A673 (cell line): ENCODE results near the gene CDADC1. TPM values are rescaled to one million over a fixed set of nuclear protein-coding genes. Genes with fewer than 3 reads are reported as not detected.

Source experiments
- BruUV-seq: library from RNA; stranded (reverse); fragments of 400-500 nt; replicated peaks from 2 replicates; lab custom pipeline; 2021; lab: Mats Ljungman, UMichigan
- CTCF ChIA-PET: fragments of 300-600 bp; sonication (Branson Sonifier 250); formaldehyde crosslinking; loops from one replicate; lab custom pipeline; 2022; ENCODE audit warnings: antibody characterized with exemption; lab: Charles Lee
- POLR2A ChIA-PET: fragments of 300-600 bp; sonication (Branson Sonifier 250); formaldehyde crosslinking; loops from one replicate; lab custom pipeline; 2022; ENCODE audit warnings: antibody characterized with exemption; ENCODE audit not compliant: low non-redundant PET; lab: Charles Lee
- DNase-seq: peaks from one replicate; pipeline ENCODE4 v3.0.0-alpha.2; 2015; ENCODE audit warnings: low spot score
- H3K27ac ChIP-seq: fragments of 200-600 bp; sonication (generic); 2 replicates; pipeline ENCODE4 v1.5.1; 2016; ENCODE audit warnings: mixed run types, low read depth, mild to moderate bottlenecking, mixed read lengths, antibody characterized with exemption, low read length; ENCODE audit not compliant: poor library complexity, severe bottlenecking
- H3K27me3 ChIP-seq: fragments of 200-600 bp; sonication (generic); replicated peaks from 2 replicates; pipeline ENCODE4 v1.6.1; 2017; ENCODE audit warnings: mixed run types, low read depth, mild to moderate bottlenecking, mixed read lengths, antibody characterized with exemption, low read length; ENCODE audit not compliant: insufficient read depth, poor library complexity
- H3K36me3 ChIP-seq: fragments of 200-600 bp; sonication (generic); 2 replicates; pipeline ENCODE4 v1.6.1; 2016; ENCODE audit warnings: mixed run types, mild to moderate bottlenecking, mixed read lengths, antibody characterized with exemption, low read length; ENCODE audit not compliant: insufficient read depth, poor library complexity, severe bottlenecking
- H3K4me1 ChIP-seq: fragments of 200-600 bp; sonication (generic); 2 replicates; pipeline ENCODE4 v1.6.1; 2017; ENCODE audit warnings: mixed run types, mild to moderate bottlenecking, mixed read lengths, antibody characterized with exemption, low read length; ENCODE audit not compliant: insufficient read depth, poor library complexity, severe bottlenecking
- H3K4me3 ChIP-seq: fragments of 200-600 bp; sonication (generic); 2 replicates; pipeline ENCODE4 v1.5.1; 2016; ENCODE audit warnings: low read depth, mixed run types, mild to moderate bottlenecking, mixed read lengths, low read length; ENCODE audit not compliant: poor library complexity, severe bottlenecking
- H3K9me3 ChIP-seq: fragments of 200-600 bp; sonication (generic); 2 replicates; pipeline ENCODE4 v1.6.1; 2016; ENCODE audit warnings: mixed run types, low read depth, mild to moderate bottlenecking, mixed read lengths, antibody characterized with exemption, low read length; ENCODE audit not compliant: poor library complexity, severe bottlenecking
- CTCF ChIP-seq: fragments of 300-800, 200-600 bp; sonication (generic); conservative IDR thresholded peaks from 2 replicates; pipeline ENCODE4 v1.5.1; 2017; ENCODE audit warnings: low read depth, mild to moderate bottlenecking, antibody characterized with exemption, low read length, moderate library complexity, mixed read lengths
- EZH2 ChIP-seq: fragments of 200-600 bp; sonication (generic); IDR thresholded peaks from 2 replicates; pipeline ENCODE4 v1.6.1; 2017; ENCODE audit warnings: borderline replicate concordance, low read depth, mild to moderate bottlenecking, mixed read lengths, antibody characterized with exemption, low read length; ENCODE audit not compliant: poor library complexity, severe bottlenecking
- intact Hi-C: fragments of 100-400 bp; cut with micrococcal nuclease; formaldehyde crosslinking; loops from one replicate; pipeline ENCODE4 v1.10.0; 2022; ENCODE audit not compliant: unreplicated experiment
- total RNA-seq: library from RNA; stranded (reverse); gene quantifications from 2 replicates; pipeline ENCODE4 v1.2.3, GENCODE V29; 2021

The CDADC1 gene
- total RNA-seq, 1 experiment from 2014 or later: 19.2 TPM

- ChIA-PET POLR2A (no interaction called here), CTCF (no interaction called here)
- Histone ChIP-seq H3K4me1 (no peaks in the 10 kb centered on the region), H3K36me3 (no peaks in the 10 kb centered on the region), H3K27me3 (no peaks in the 10 kb centered on the region), H3K9me3 (no peaks in the 10 kb centered on the region), H3K4me3 (no peak overlapping the region), H3K27ac (no peak overlapping the region)
- DNase-seq: no peak
- intact Hi-C loops: loop anchor here (10.0 kb wide), 1 partner anchor 494 kb away; no protein-coding TSS in a partner anchor
- no TSS peak for BruUV-seq
- no peak for TF ChIP-seq CTCF
- TF ChIP-seq EZH2: no peak
Measured at GRCh38 chr13:49279112-49279511, 31.4 kb downstream of the CDADC1 start.

- Histone ChIP-seq H3K27me3 (no peaks in the 10 kb centered on the region), H3K4me3 (no peak overlapping the region), H3K9me3 (no peaks in the 10 kb centered on the region), H3K27ac (no peak overlapping the region), H3K4me1 (no peaks in the 10 kb centered on the region), H3K36me3 (no peaks in the 10 kb centered on the region)
- ChIA-PET POLR2A (no interaction called here), CTCF (interaction anchor here (1.2 kb wide), 1 partner anchor 327 kb away, joined by 4 read pairs; no protein-coding TSS in a partner anchor)
- DNase-seq: no peak
- BruUV-seq: no TSS peak
- TF ChIP-seq CTCF (no peak), EZH2 (no peak)
- intact Hi-C loops: loop anchor here (5.0 to 10.0 kb wide), 2 partner anchors 183 to 495 kb away; no protein-coding TSS in a partner anchor
Measured at GRCh38 chr13:49279885-49280284, 32.2 kb downstream of the CDADC1 start.

- no peaks in the 10 kb centered on the region for H3K36me3 ChIP-seq
- intact Hi-C loops: no loop called here
- ChIA-PET POLR2A (no interaction called here), CTCF (no interaction called here)
- no TSS peak for BruUV-seq
- H3K4me3 ChIP-seq: no peak overlapping the region
- H3K4me1 ChIP-seq: no peaks in the 10 kb centered on the region
- no peak for DNase-seq
- TF ChIP-seq EZH2 (no peak), CTCF (no peak)
- no peak overlapping the region for H3K27ac ChIP-seq
- H3K9me3 ChIP-seq: no peaks in the 10 kb centered on the region
- no peaks in the 10 kb centered on the region for H3K27me3 ChIP-seq
Measured at GRCh38 chr13:49287995-49288394, 40.3 kb downstream of the CDADC1 start.
